GM19395 (cell line): ENCODE measurements around the gene CEP126.

Experiments
- ATAC-seq: cut with Tn5 transposase; IDR thresholded peaks from one replicate; pipeline ENCODE4 v1.9.1; 2021; ENCODE audit warnings: mild to moderate bottlenecking, moderate library complexity; ENCODE audit not compliant: unreplicated experiment

CEP126 gene

GRCh38 chr11:102010776-102011494 lies 96.1 kb downstream of the CEP126 start:
- no peak for ATAC-seq

- ATAC-seq = no peak
Observed at GRCh38 chr11:102012946-102013345, 98.1 kb downstream of the CEP126 start.

DNA sequence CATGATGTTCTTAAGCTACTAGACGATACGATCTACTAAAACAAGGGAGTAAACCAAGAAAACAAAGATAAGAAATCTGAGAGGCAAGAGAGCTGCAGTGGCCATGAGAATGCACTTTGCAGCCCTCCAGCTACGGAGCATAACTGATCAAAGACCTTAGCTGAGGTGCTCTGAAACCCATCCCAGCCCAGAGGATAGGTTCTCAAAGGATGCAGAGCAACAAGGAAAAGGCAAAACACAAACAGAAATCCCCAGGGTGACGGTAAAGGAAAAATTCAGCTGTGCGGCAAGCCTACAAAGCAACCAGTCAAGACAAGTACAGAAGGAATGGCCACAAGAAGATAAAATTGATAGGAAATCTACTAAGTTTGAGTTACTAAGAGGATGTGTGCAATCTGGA lies 99.9 kb downstream of the CEP126 start:
- no peak for ATAC-seq

GRCh38 chr11:102017026-102017425 lies 102.2 kb downstream of the CEP126 start:
- no peak for ATAC-seq

DNA sequence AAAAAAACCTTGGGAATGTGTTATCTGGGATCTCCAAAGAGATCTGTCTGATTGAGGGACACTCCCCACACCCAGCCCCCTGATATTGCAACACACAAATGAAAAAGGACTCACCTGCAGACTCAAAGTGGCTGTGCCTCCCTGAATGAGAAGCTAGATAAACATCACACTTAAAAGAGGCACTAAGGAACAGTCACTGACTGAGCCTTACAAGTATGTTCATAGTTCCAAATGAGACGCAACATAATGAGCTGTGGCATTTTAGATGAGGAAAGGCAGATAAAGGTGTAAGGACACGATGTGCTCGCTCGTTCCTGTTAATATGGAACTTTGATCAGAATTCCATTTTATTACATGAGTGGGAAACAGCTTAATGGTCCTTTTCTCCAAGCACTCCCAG lies 111.4 kb downstream of the CEP126 start:
- ATAC-seq = no peak

GRCh38 chr11:102026959-102027358 lies 112.1 kb downstream of the CEP126 start:
- no peak for ATAC-seq

DNA sequence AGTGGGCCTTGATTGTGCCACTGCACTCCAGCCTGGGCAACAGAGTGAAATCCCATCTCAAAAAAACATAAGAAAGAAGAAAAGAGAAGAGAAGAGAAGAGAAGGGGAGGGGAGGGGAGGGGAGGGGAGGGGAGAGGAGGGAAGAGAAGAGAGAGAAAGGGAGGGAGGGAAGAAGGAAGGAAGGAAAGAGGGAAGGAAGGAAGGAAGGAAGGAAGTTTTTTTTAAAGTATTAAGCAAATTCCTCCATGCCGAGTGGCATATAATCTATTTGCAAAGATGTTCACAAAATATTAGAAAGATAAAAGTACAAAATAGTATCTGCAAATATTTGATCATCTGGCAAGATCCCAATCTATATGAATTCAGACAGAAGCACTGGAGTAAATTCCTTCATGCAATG lies 121.9 kb downstream of the CEP126 start:
- ATAC-seq = no peak

DNA sequence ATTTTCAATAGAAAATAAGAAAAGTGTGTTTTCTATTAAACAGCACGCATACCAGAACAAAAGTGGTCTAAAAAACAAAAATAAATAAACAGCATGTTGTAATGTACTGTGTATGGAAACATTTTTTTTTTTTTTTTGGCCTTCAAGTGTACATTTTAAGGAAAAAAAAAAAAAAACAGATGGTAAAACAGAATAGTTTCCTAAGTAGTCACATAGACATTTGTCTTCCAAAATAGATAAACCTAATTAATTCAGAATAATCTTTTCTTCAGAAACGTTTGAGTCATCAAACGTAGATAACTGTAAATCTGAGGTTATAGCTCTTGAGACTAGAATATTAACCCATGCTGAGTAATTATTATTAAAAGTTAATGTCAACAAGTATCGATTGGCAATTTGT lies 132.0 kb downstream of the CEP126 start:
- no peak for ATAC-seq

- peak; percentile 45 for ATAC-seq
Observed at GRCh38 chr11:102047305-102047924, 132.6 kb downstream of the CEP126 start, which contains the start of gene CFAP300. TSS of gene CFAP300 (plus strand) at chr11:102047437. CDS start at chr11:102047471, 34 bp downstream.
